Measurements from ENCODE around the gene RAMP2. TPM values are rescaled to one million over a fixed set of nuclear protein-coding genes. Genes with fewer than 3 reads are reported as not detected.

Gene RAMP2
- total and polyA plus RNA-seq, 2 of the 13 experiments (the other 11 are each of a cell fraction or from before 2014, with no cell fraction given): 1.4 to 5.2 TPM

- TF ChIP-seq AHDC1 (CRISPR knock-in tag; IDR thresholded peaks at IDR 0.05; ENCODE audit: borderline replicate concordance) (0 out of 2 replicates have a peak, but pooled peaks have one; percentile 33), ZNF12 (CRISPR knock-in tag; IDR thresholded peaks at IDR 0.05) (0 out of 2 replicates have a peak, but pooled peaks have one; percentile 19), EP300 (IDR thresholded peaks at IDR 0.05; ENCODE audit: low read depth in 2 of 2, low read length in 2 of 2) (peak in 1 of 2 experiments; percentile 50; a peak in 1 of 4 replicates), EP300 (CRISPR knock-in tag; IDR thresholded peaks at IDR 0.05; ENCODE audit: borderline replicate concordance) (no peak), KAT8 (CRISPR knock-in tag; IDR thresholded peaks at IDR 0.05) (0 out of 2 replicates have a peak, but pooled peaks have one; percentile 19), ZNF432 (CRISPR knock-in tag; IDR thresholded peaks at IDR 0.05; ENCODE audit: borderline replicate concordance) (no peak), PAXIP1 (CRISPR knock-in tag; conservative IDR thresholded peaks at IDR 0.05) (0 out of 2 replicates have a peak, but pooled peaks have one; percentile 17), EED (CRISPR knock-in tag; IDR thresholded peaks at IDR 0.05) (no peak), ARNTL (CRISPR knock-in tag; IDR thresholded peaks at IDR 0.05) (no peak), ZNF382 (CRISPR knock-in tag; IDR thresholded peaks at IDR 0.05; ENCODE audit: borderline replicate concordance) (0 out of 2 replicates have a peak, but pooled peaks have one; percentile 59), SRF (IDR thresholded peaks at IDR 0.05; ENCODE audit: low read depth, low read length) (peak; percentile 72), ZNF207 (IDR thresholded peaks at IDR 0.05; ENCODE audit: borderline replicate concordance) (no peak), PHB2 (IDR thresholded peaks at IDR 0.05; ENCODE audit: partially characterized antibody) (no peak), ZNF746 (CRISPR knock-in tag; IDR thresholded peaks at IDR 0.05) (no peak)
Measured at GRCh38 chr17:42775534-42776098, 14.6 kb downstream of the RAMP2 start (continued).
